Inferior parietal cortex (tissue), 1 donor: Measurements from ENCODE around the gene DTX3.

Source experiments
- DNase-seq: peaks from one replicate; pipeline ENCODE4 v3.0.0-alpha.2; 2016; ENCODE audit errors: extremely low spot score

Gene DTX3

GRCh38 chr12:57620245-57620935, 15.8 kb downstream of the DTX3 start:
- DNase-seq: no peak

- DNase-seq: no peak
Observed at GRCh38 chr12:57620936-57621496, 16.4 kb downstream of the DTX3 start.

DNA sequence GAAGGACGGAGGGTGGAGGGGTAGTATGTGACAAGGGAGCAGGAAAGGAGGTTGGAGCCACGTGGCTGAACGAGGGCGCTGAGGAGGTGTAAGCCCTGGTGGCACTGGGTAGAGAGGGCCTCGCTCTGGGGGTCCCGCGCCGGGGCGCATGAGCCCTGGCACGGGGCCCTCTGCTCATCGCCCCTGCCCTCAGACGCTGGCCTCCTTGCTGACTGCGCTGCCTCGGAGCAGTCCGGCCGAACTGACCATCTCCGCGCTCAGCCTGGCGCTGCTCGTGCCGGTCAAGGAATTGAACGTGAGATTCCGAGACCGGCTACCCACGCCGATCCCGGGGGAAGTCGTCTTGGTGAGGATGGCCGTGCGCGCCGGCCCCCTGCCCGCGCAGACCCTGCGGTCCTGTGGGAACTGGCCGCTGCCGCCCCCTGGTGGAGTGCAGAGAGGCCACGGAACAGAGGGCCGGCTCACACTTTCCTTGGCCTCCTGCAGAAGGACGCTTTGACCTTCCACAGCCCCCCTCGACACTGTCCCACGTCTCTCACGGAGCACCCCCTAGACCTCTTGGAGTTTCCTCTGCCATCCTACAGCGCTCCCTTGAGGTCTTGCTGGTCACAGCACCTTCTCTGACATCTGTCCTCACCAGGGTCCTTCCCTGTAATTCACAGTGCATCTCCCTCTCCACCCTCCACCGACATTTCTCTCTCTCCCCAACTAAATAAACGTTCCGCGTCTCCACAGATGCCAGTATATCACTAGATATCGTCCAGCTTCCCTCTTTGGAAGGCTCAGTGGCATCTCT, 17.1 kb downstream of the DTX3 start:
- no peak for DNase-seq

DNA sequence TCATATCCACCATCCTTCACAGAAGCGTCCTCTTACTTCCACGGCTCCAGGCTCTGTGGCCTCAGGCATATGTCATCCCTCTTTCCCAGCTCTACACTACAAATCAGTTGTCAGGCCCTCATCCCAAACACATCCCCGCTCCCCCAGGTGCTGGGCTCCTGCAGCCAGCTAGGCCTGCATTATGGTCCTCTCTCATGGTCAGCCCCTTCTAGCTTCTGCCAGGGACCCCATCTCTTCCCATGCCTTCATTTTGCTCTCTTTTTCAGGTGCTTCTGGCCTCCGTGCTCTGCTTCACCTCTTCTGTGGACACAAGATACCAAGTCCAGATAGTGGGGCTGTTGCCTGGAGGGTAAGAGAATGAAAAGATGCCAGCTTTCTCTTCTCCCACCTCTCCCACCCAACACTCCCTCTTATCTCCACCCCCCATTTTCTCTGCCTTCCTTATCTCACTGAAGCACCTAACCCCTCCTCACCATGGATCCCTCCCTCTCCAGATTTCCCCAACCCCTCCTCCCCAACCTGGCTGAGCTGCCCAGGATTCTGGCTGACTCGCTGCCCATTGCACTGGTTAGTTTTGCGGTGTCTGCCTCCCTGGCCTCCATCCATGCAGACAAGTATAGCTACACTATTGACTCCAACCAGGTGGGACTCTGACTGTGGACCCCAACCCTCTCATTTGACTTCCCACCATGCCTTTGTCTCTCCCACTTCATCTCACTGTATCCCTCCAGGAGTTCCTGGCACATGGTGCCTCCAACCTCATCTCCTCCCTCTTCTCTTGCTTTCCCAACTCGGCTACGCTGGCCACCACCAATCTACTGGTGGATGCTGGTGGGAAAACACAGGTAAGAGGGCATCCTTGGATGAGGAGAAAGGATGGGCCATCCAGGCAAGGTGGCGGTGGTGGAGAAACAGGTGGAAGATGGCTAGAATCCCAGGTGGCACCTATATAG, 17.9 kb downstream of the DTX3 start:
- DNase-seq: no peak

- DNase-seq: no peak
Observed at GRCh38 chr12:57623385-57623784, 18.8 kb downstream of the DTX3 start.

DNA sequence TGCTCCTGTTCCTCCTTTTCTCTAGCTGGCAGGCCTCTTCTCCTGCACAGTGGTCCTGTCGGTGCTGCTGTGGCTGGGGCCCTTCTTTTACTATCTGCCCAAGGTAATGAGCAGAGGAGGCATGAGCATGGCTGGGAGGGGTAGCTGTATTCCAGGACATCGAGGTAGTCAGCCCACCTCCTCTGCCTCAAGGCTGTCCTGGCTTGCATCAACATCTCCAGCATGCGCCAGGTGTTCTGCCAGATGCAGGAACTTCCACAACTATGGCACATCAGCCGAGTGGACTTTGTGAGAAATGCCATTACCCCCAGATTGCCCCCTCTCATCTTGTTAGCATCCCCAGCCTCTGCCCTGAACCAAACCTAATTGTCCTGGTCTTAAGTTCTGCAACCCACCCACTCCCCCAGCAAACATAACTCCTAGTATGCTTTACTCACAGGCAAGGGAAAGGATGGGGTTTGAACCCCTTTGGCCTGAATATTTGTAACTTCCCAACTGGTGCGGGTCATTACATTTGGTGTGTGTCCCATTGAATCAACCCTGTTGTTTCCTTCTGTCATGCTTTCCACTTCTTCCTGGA, 19.3 kb downstream of the DTX3 start:
- no peak for DNase-seq

DNA sequence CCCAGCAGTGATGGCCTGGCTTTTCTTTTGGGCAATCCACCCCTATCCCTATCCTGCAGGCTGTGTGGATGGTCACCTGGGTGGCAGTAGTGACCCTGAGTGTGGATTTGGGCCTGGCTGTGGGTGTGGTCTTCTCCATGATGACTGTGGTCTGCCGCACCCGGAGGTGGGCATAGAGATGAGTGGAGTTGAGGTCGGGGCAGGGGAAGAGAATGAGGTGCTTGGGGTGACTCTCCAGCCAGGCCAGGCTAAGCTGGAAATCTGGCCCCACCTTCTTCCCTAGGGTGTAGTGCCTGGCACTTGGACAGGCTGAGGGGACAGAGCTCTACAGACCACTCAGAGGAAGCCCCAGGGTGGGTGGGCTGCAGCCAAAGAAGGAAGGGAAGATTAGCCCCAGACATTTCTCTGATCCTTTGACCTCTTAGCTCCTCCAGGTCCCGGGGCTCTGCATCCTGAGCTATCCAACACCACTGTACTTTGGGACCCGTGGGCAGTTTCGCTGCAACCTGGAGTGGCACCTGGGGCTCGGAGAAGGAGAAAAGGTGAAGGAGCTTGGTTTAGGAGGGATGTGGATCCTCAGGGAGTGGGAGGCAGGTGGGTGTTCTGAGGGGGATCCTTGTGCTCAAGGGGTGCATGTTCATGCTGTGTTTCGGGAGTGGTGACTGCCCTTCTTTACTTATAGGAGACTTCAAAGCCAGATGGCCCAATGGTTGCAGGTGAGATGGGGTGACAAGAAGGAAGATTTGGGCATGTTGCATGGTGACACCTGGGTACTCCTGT, 20.0 kb downstream of the DTX3 start:
- DNase-seq: no peak

GRCh38 chr12:57625261-57626032, 20.8 kb downstream of the DTX3 start:
- no peak for DNase-seq

DNA sequence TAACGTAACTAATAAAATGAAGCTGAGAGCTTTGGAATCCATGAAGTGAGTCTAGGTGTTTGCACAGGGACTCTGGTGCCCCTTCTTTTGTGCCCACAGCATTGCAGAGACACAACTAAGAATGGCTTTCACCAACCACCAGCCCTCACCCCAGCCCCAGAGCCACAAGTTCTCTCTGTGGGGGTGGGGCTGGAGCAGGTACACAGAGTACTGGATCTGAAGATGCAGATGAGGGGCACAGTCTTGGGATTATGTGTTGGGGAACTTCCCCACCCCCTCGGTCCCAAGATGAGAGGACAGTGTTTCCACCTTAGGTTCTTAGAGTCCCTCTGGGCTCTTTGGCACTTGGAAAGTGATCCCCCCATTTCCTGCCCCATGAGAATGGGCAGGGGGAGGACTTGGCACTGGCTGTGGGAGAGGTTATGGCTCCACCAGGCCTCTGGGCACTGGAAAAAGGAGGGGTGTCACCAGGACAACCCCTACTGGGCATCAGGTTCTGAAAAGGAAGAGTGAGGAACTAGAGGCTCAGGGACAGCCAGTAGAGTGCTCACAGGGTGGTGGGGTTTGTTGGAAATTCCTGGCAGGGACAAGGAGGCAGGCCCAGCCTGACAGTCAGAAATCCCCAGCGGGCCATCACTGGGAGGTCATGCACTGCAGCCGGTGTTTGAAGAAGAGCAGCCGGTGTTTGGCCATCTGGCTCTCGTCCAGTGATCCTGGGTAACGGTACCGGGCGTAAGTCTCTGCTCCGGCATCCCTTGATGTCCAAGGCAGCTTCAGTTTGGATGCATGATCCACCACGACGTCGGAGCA, 21.7 kb downstream of the DTX3 start:
- DNase-seq: no peak

DNA sequence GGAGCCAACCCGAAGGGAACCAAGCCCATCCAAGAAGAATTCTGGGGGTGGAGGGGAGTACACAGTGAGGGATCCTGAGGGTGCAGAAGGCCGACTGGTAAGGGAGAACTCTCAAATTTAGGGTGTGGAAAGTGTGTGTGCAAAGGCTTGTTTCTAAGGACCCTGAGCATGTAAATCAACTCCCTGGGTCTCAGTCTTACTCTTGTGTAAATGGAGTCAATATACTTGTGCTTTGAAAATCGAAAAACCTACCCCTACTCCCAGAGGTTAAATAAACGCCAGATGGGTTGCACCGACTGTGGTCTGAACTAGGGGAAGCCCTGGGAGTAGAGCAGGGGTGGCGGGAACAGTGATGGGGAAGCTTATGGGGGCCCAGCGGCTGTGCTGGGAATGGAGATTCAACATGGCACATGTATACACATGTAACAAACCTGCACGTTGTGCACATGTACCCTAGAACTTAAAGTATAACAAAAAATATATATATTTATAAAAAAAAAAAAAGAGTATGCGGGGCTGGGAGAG, 22.4 kb downstream of the DTX3 start:
- no peak for DNase-seq

GRCh38 chr12:57627501-57628279, 23.1 kb downstream of the DTX3 start:
- no peak for DNase-seq

GRCh38 chr12:57628280-57629191, 23.9 kb downstream of the DTX3 start:
- no peak for DNase-seq

GRCh38 chr12:57629897-57630471, 25.4 kb downstream of the DTX3 start:
- DNase-seq: no peak

- DNase-seq: no peak
Observed at GRCh38 chr12:57630891-57631433, 26.3 kb downstream of the DTX3 start.

DNA sequence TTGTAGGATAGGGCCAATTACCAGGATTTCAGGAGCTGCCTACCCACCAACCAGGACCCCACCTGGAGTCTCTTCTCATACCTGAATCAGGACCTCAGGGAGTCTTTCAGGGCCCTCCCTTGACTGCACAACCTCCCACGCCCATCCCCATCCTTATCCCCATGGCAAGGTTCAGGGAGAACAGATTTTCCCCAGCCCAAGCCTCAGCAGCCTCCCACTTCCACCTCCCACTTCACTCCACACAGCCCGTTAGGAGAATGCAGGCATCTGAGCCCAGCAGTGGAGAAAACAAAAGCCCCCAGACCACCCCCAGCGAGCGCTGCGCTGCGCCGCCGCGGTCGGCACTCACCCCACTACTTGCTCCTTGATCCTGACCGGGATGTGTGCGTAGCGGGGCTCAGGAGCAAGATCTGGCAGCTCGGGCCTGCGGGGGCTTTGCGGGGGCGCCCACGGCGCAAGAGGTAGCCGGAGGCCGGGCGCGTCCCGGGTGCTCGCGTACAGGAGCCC, 27.0 kb downstream of the DTX3 start:
- DNase-seq: no peak
